PC-3 (cell line): ENCODE data around the gene RNF141. TPM values are rescaled to one million over a fixed set of nuclear protein-coding genes. Genes with fewer than 3 reads are reported as not detected.

Experiments used
- ATAC-seq: fragments of 200-7000 bp; cut with Tn5 transposase; 2 replicates; pipeline ENCODE4 v1.9.1; 2020; ENCODE audit warnings: mild to moderate bottlenecking, moderate library complexity
- BruUV-seq: library from RNA; stranded (reverse); fragments of 400-500 nt; replicated peaks from 2 replicates; lab custom pipeline; 2021; lab: Mats Ljungman, UMichigan
- CTCF ChIA-PET: fragments of 300-600 bp; sonication (Branson Sonifier 250); formaldehyde crosslinking; loops from one replicate; lab custom pipeline; 2022; ENCODE audit warnings: antibody characterized with exemption; lab: Charles Lee
- POLR2A ChIA-PET: fragments of 300-600 bp; sonication (Branson Sonifier 250); formaldehyde crosslinking; loops from one replicate; lab custom pipeline; 2022; ENCODE audit warnings: antibody characterized with exemption; ENCODE audit not compliant: unreplicated experiment; lab: Charles Lee
- DNase-seq: peaks from one replicate; pipeline ENCODE4 v3.0.0-alpha.2; 2015
- H2AFZ ChIP-seq: fragments of 300-600 bp; sonication (generic); 2 replicates; pipeline ENCODE4 v1.6.0; 2016; ENCODE audit warnings: antibody characterized with exemption, low read length
- H3F3A ChIP-seq: fragments of 300-600 bp; sonication (generic); one replicate; pipeline ENCODE4 v1.6.0; 2017; ENCODE audit warnings: antibody characterized with exemption, low read length, control low read depth, mild to moderate bottlenecking; ENCODE audit not compliant: unreplicated experiment
- H3K27ac ChIP-seq: fragments of 300-600 bp; sonication (generic); 2 replicates; pipeline ENCODE4 v1.5.1; 2016; ENCODE audit warnings: mild to moderate bottlenecking, low read length
- H3K27me3 ChIP-seq: fragments of 300-600 bp; sonication (generic); 2 replicates; pipeline ENCODE4 v1.6.1; 2016; ENCODE audit warnings: low read length, mixed read lengths
- H3K36me3 ChIP-seq: fragments of 300-600 bp; sonication (generic); 2 replicates; pipeline ENCODE4 v1.6.1; 2016; ENCODE audit warnings: low read depth, mixed run types, low read length, mixed read lengths
- H3K4me1 ChIP-seq: fragments of 300-600 bp; sonication (generic); 2 replicates; pipeline ENCODE4 v1.5.1; 2016; ENCODE audit warnings: low read length; ENCODE audit not compliant: insufficient read depth
- H3K4me2 ChIP-seq: fragments of 300-600 bp; sonication (generic); 2 replicates; pipeline ENCODE4 v1.6.0; 2016; ENCODE audit warnings: low read length
- H3K4me3 ChIP-seq: fragments of 300-600 bp; sonication (generic); 2 replicates; pipeline ENCODE4 v1.5.1; 2016; ENCODE audit warnings: mild to moderate bottlenecking, low read length, mixed read lengths
- H3K79me2 ChIP-seq: fragments of 300-600 bp; sonication (generic); 2 replicates; pipeline ENCODE4 v1.6.1; 2017; ENCODE audit warnings: low read length, mixed read lengths
- H3K9ac ChIP-seq: fragments of 300-600 bp; sonication (generic); 2 replicates; pipeline ENCODE4 v1.6.0; 2016; ENCODE audit warnings: mild to moderate bottlenecking, low read length
- H3K9me2 ChIP-seq: fragments of 300-600 bp; sonication (generic); replicated peaks from 2 replicates; pipeline ENCODE4 v1.6.1; 2016; ENCODE audit warnings: mixed run types, low read length, mixed read lengths
- H3K9me3 ChIP-seq: fragments of 300-600 bp; sonication (generic); 2 replicates; pipeline ENCODE4 v1.6.1; 2016; ENCODE audit warnings: low read length, mixed read lengths
- H4K20me1 ChIP-seq: fragments of 300-600 bp; sonication (generic); 2 replicates; pipeline ENCODE4 v1.6.1; 2016; ENCODE audit warnings: low read length, mixed read lengths
- CTCF ChIP-seq: fragments of 300-600 bp; sonication (generic); conservative IDR thresholded peaks from 2 replicates; pipeline ENCODE4 v1.5.1; 2017; ENCODE audit warnings: antibody characterized with exemption, low read depth, mild to moderate bottlenecking, low read length
- EZH2 ChIP-seq: fragments of 300-600 bp; sonication (generic); IDR thresholded peaks from one replicate; pipeline ENCODE4 v1.6.1; 2017; ENCODE audit warnings: antibody characterized with exemption, mild to moderate bottlenecking, low read length; ENCODE audit not compliant: unreplicated experiment
- EZH2phosphoT487 ChIP-seq: fragments of 300-600 bp; sonication (generic); IDR thresholded peaks from 2 replicates; pipeline ENCODE4 v1.6.1; 2018; ENCODE audit warnings: mild to moderate bottlenecking, antibody characterized with exemption, low read length, borderline replicate concordance
- intact Hi-C: fragments of 100-400 bp; cut with micrococcal nuclease; formaldehyde crosslinking; loops from 2 replicates; pipeline ENCODE4 v1.9.0; 2023
- total RNA-seq: library from RNA; depleted of rRNA; stranded (reverse); fragments of >200 nt; gene quantifications from 2 replicates; pipeline ENCODE4 v1.2.3, GENCODE V29; 2014

The RNF141 gene
- total RNA-seq, 1 experiment from 2014 or later: 13.8 TPM

- no peak overlapping the region for H2AFZ ChIP-seq
- ATAC-seq (no peak), DNase-seq (no peak)
- no peaks in the 10 kb centered on the region for H3K36me3 ChIP-seq
- no peaks in the 10 kb centered on the region for H3K9me2 ChIP-seq
- intact Hi-C loops: no loop called here
- TF ChIP-seq EZH2phosphoT487: no peak
- TF ChIP-seq CTCF: no peak
- no peak for TF ChIP-seq EZH2
- no peaks in the 10 kb centered on the region for H3F3A ChIP-seq
- no peaks in the 10 kb centered on the region for H3K9me3 ChIP-seq
- H3K4me3 ChIP-seq: no peak overlapping the region
- CTCF ChIA-PET: no interaction called here
- no peak overlapping the region for H3K9ac ChIP-seq
- H4K20me1 ChIP-seq: no peaks in the 10 kb centered on the region
- no TSS peak for BruUV-seq
- 0 out of 2 replicates have a peak, but pooled peaks cover under 1% of the 10 kb centered on the region for H3K79me2 ChIP-seq
- H3K4me1 ChIP-seq: peaks cover 8% of the 10 kb centered on the region
- no peak overlapping the region for H3K27ac ChIP-seq
- H3K27me3 ChIP-seq: no peaks in the 10 kb centered on the region
- H3K4me2 ChIP-seq: no peak overlapping the region
- POLR2A ChIA-PET: no interaction called here
These were observed 8.5 kb downstream of the RNF141 start for GRCh38 chr11:10532526-10532925.

- Histone ChIP-seq H3F3A (peaks cover 4% of the 10 kb centered on the region), H3K27ac (no peak overlapping the region), H4K20me1 (no peaks in the 10 kb centered on the region), H3K9me2 (no peaks in the 10 kb centered on the region), H3K4me2 (no peak overlapping the region), H3K9me3 (no peaks in the 10 kb centered on the region), H3K9ac (no peak overlapping the region), H3K36me3 (0 out of 2 replicates have a peak, but pooled peaks cover 3% of the 10 kb centered on the region), H3K4me1 (peaks cover 24% of the 10 kb centered on the region), H2AFZ (no peak overlapping the region), H3K27me3 (no peaks in the 10 kb centered on the region), H3K4me3 (no peak overlapping the region), H3K79me2 (no peaks in the 10 kb centered on the region)
- intact Hi-C loops: no loop called here
- ATAC-seq (no peak), DNase-seq (no peak)
- CTCF ChIA-PET: no interaction called here
- BruUV-seq: no TSS peak
- TF ChIP-seq EZH2phosphoT487 (no peak), EZH2 (no peak), CTCF (no peak)
- POLR2A ChIA-PET: no interaction called here
These were observed 11.7 kb downstream of the RNF141 start for GRCh38 chr11:10529279-10529678.

GRCh38 chr11:10528121-10528520 is 12.9 kb downstream of the RNF141 start:
- H4K20me1 ChIP-seq: no peaks in the 10 kb centered on the region
- ChIA-PET CTCF (no interaction called here), POLR2A (no interaction called here)
- H3K36me3 ChIP-seq: peaks cover 3% of the 10 kb centered on the region; the same call in 1 of the 2 replicates
- BruUV-seq: no TSS peak
- intact Hi-C loops: no loop called here
- no peak overlapping the region for H3K9ac ChIP-seq
- no peak for TF ChIP-seq EZH2
- ATAC-seq (no peak), DNase-seq (no peak)
- no peaks in the 10 kb centered on the region for H3K27me3 ChIP-seq
- H3K9me3 ChIP-seq: no peaks in the 10 kb centered on the region
- no peak overlapping the region for H2AFZ ChIP-seq
- no peak overlapping the region for H3K4me3 ChIP-seq
- H3F3A ChIP-seq: peaks cover 4% of the 10 kb centered on the region
- no peak overlapping the region for H3K4me2 ChIP-seq
- no peaks in the 10 kb centered on the region for H3K79me2 ChIP-seq
- peaks cover 24% of the 10 kb centered on the region for H3K4me1 ChIP-seq
- no peak overlapping the region for H3K27ac ChIP-seq
- no peaks in the 10 kb centered on the region for H3K9me2 ChIP-seq
